Measurements from ENCODE around the gene MAMDC2.

MAMDC2 gene

DNA sequence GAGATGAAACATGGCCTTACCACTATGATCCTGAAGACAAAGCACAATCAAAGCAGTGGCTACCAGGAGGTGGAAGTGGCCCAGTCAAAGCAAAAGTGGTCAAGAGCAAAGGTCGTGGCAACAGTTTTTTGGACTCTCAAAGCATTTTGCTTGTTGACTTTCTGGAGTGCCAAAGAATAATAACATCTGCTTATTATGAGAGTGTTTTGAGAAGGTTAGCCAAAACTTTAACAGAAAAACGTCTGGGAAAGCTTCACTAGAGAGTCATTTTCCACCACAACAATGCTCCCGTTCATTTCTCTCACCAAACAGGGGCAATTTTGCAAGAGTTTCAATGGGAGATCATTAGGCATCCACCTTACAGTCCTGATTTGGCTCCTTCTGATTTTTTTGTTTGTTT is 33.6 kb upstream of the MAMDC2 start:
- Histone ChIP-seq H3K27me3 (ENCODE audit: control insufficient read depth, insufficient read depth, low read length, poor library complexity, severe bottlenecking) (no peaks in the 10 kb centered on the region), H3K4me3 (ENCODE audit: insufficient read depth, low read depth, low read length) (no peak overlapping the region), H3K27ac (ENCODE audit: insufficient read depth, low read depth, low read length, poor library complexity, severe bottlenecking) (no peak overlapping the region), H3K4me1 (ENCODE audit: control insufficient read depth, insufficient read depth, low read length) (peaks cover 3% of the 10 kb centered on the region), H3K9me3 (ENCODE audit: control insufficient read depth, low read length) (no peaks in the 10 kb centered on the region), H3K36me3 (ENCODE audit: control insufficient read depth, insufficient read depth, low read length) (no peaks in the 10 kb centered on the region)
- WGBS, 2 experiments, result 89 to 96% methylated on average over 3 of the region's 3 CpGs

DNA sequence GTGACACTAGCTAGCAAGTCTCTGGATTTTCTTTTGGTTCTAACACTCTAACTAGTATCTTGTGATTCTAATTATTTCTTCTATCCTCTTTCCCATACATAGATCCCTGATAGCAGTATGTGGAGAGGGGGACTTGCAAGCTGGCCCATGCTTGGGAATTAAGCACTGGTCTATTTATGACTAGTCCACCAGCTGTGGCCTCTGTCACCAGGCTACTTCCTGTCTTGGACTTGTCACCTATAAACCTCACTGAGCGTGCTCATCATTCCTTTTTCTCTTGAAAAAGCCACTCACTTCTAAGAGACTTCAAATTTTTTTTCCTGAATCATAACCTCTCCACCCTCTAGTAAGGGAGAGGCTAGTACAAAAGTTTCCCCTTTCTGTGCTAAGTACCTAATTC is 32.3 kb upstream of the MAMDC2 start:
- WGBS, 2 experiments, result 81 to 89% methylated on average over 1 of the region's 1 CpG
- Histone ChIP-seq H3K27ac (ENCODE audit: insufficient read depth, low read depth, low read length, poor library complexity, severe bottlenecking) (no peak overlapping the region), H3K4me1 (ENCODE audit: control insufficient read depth, insufficient read depth, low read length) (peaks cover 3% of the 10 kb centered on the region)

DNA sequence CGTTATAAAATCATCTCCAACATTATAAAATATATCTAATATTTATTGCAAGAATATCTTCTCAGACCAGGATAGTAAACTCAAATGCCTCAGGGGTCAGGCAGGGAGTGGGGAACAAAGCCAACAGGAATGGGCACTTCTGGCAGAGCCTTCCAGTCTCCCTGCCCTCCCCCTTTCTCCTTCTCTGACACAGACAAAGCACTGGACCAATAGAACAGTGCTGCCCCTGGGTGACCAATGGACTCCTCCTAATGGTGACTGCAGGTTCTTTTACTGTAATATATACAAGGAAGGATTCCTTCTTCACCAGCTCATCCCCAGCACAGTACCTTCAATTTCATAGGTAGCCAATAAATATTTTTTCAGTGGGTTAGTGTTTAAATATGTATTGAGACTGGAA is 31.1 kb upstream of the MAMDC2 start:
- Histone ChIP-seq H3K4me3 (ENCODE audit: insufficient read depth, low read depth, low read length) (no peak overlapping the region), H3K9me3 (ENCODE audit: control insufficient read depth, low read length) (no peaks in the 10 kb centered on the region), H3K27me3 (ENCODE audit: control insufficient read depth, insufficient read depth, low read length, poor library complexity, severe bottlenecking) (no peaks in the 10 kb centered on the region), H3K27ac (ENCODE audit: insufficient read depth, low read depth, low read length, poor library complexity, severe bottlenecking) (no peak overlapping the region), H3K4me1 (ENCODE audit: control insufficient read depth, insufficient read depth, low read length) (peaks cover 3% of the 10 kb centered on the region), H3K36me3 (ENCODE audit: control insufficient read depth, insufficient read depth, low read length) (no peaks in the 10 kb centered on the region)
- WGBS, 2 experiments, result no CpG with 5 or more reads among the region's 1 CpG

More for the DNA sequence above, 32.3 kb upstream of the MAMDC2 start:
- H3K4me3 ChIP-seq (ENCODE audit: insufficient read depth, low read depth, low read length), result no peak overlapping the region
- no peaks in the 10 kb centered on the region for H3K36me3 ChIP-seq (ENCODE audit: control insufficient read depth, insufficient read depth, low read length)
- H3K27me3 ChIP-seq (ENCODE audit: control insufficient read depth, insufficient read depth, low read length, poor library complexity, severe bottlenecking), result no peaks in the 10 kb centered on the region
- H3K9me3 ChIP-seq (ENCODE audit: control insufficient read depth, low read length), result no peaks in the 10 kb centered on the region

DNA sequence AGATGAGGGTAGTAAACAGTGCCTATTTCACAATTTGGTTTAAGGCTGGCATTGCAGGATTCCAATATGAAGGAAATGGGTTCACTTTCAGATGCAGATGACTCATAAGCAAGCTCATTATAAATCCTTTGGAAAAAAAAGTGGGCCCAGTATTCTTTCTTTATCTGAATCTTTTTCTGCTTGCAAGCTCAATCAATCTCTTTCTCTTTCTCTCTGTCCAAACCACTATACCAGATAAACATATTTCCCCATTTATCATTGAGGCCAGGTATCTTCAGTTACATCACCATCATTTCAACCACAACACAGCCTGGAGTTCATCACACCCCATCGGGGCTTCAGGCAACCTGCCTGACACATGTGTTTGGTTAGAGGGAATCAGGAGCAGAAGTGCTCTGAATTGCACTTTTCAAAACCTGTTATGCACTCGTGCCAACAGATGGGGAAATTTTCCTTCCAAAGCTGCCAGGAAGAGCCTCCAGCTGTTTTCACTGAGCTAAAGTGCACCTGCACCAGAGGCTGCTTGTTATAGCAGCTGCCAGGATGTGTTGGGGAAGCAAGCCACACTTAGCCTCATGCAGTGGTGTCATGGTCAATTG is 30.0 kb upstream of the MAMDC2 start:
- peaks cover 3% of the 10 kb centered on the region for H3K4me1 ChIP-seq (ENCODE audit: control insufficient read depth, insufficient read depth, low read length)
- H3K36me3 ChIP-seq (ENCODE audit: control insufficient read depth, insufficient read depth, low read length), result no peaks in the 10 kb centered on the region
- H3K9me3 ChIP-seq (ENCODE audit: control insufficient read depth, low read length), result no peaks in the 10 kb centered on the region
- H3K4me3 ChIP-seq (ENCODE audit: insufficient read depth, low read depth, low read length), result no peak overlapping the region
- H3K27me3 ChIP-seq (ENCODE audit: control insufficient read depth, insufficient read depth, low read length, poor library complexity, severe bottlenecking), result no peaks in the 10 kb centered on the region
- 89 to 91% methylated on average over 2 of the region's 2 CpGs for WGBS, 2 experiments
- no peak overlapping the region for H3K27ac ChIP-seq (ENCODE audit: insufficient read depth, low read depth, low read length, poor library complexity, severe bottlenecking)

DNA sequence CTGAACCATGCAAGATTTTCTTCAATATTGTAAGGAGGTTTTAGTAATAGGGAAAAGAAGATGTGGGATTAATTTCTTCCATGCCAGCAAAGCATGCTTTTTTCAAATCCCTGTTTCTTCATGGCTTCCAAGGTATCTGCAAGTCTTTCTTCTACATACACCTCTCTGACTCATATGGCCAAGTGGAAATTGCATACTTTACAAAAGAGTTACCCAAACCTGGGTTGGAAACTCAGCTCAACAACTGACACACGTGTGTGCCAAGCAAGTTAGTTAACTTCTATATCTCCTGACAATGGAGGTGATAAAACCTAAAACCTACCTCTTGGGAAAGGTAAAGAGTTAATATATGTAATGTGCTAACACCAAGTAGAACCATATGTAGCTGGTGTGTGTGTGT is 28.5 kb upstream of the MAMDC2 start:
- Histone ChIP-seq H3K4me1 (ENCODE audit: control insufficient read depth, insufficient read depth, low read length) (peaks cover 3% of the 10 kb centered on the region), H3K36me3 (ENCODE audit: control insufficient read depth, insufficient read depth, low read length) (no peaks in the 10 kb centered on the region), H3K27ac (ENCODE audit: insufficient read depth, low read depth, low read length, poor library complexity, severe bottlenecking) (no peak overlapping the region), H3K27me3 (ENCODE audit: control insufficient read depth, insufficient read depth, low read length, poor library complexity, severe bottlenecking) (no peaks in the 10 kb centered on the region), H3K9me3 (ENCODE audit: control insufficient read depth, low read length) (no peaks in the 10 kb centered on the region), H3K4me3 (ENCODE audit: insufficient read depth, low read depth, low read length) (no peak overlapping the region)
- WGBS, 2 experiments, result 83 to 100% methylated on average over 1 of the region's 1 CpG

DNA sequence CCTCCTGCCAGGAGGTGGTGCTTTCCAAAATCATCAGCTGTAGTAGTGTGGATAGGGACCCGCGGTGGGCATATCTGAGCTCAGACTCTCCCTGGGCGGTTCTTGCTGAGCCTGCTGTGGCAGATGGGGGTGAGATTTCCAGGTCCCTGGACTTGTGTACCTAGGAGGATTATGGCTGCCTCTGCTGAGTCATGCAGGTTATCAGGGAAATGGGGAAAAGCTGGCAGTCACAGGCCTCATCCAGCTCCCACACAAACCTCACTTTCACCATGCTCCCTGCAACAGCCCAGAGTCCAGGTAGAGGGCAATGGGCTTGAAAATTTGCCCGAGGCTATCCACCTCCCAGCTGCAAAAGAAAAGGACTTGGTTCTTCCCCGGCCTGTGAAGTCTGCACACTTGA is 23.4 kb upstream of the MAMDC2 start:
- 90 to 92% methylated on average over 5 of the region's 5 CpGs for WGBS, 2 experiments
- H3K27ac ChIP-seq (ENCODE audit: insufficient read depth, low read depth, low read length, poor library complexity, severe bottlenecking), result no peak overlapping the region
- no peaks in the 10 kb centered on the region for H3K4me1 ChIP-seq (ENCODE audit: control insufficient read depth, insufficient read depth, low read length)
- no peak overlapping the region for H3K4me3 ChIP-seq (ENCODE audit: insufficient read depth, low read depth, low read length)
- H3K36me3 ChIP-seq (ENCODE audit: control insufficient read depth, insufficient read depth, low read length), result no peaks in the 10 kb centered on the region
- no peaks in the 10 kb centered on the region for H3K27me3 ChIP-seq (ENCODE audit: control insufficient read depth, insufficient read depth, low read length, poor library complexity, severe bottlenecking)
- no peaks in the 10 kb centered on the region for H3K9me3 ChIP-seq (ENCODE audit: control insufficient read depth, low read length)

DNA sequence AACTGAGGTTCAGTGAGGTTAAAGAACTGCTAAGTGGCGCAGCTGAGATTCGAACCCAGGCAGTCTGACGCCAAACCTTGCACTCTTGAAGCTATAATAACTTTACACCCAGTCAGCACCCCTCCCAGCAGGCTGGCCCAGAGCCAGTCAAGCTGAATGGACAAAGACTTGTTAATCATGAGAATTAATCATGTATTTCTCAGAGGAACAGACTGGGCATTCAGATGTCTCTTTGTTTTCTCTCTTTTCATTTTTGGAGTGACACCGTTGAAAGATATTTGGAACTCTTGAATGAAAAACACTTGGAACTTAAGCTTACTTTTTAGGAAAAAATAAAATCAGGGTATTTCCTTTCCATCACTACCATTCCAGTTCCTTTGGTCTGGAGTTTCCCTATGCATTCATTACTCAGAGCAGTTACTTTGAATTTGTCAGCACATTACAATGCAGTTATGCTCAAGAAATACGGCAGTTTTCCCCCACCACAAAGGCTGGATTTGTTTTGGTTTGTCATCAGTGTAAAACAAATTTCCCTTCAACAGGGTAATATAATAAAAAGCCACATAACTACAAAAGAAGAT is 22.6 kb upstream of the MAMDC2 start:
- H3K27me3 ChIP-seq (ENCODE audit: control insufficient read depth, insufficient read depth, low read length, poor library complexity, severe bottlenecking), result no peaks in the 10 kb centered on the region
- H3K36me3 ChIP-seq (ENCODE audit: control insufficient read depth, insufficient read depth, low read length), result no peaks in the 10 kb centered on the region
- H3K4me1 ChIP-seq (ENCODE audit: control insufficient read depth, insufficient read depth, low read length), result no peaks in the 10 kb centered on the region
- no peak overlapping the region for H3K27ac ChIP-seq (ENCODE audit: insufficient read depth, low read depth, low read length, poor library complexity, severe bottlenecking)
- no peaks in the 10 kb centered on the region for H3K9me3 ChIP-seq (ENCODE audit: control insufficient read depth, low read length)
- 91 to 97% methylated on average over 4 to 5 of the region's 5 CpGs for WGBS, 2 experiments
- H3K4me3 ChIP-seq (ENCODE audit: insufficient read depth, low read depth, low read length), result no peak overlapping the region

DNA sequence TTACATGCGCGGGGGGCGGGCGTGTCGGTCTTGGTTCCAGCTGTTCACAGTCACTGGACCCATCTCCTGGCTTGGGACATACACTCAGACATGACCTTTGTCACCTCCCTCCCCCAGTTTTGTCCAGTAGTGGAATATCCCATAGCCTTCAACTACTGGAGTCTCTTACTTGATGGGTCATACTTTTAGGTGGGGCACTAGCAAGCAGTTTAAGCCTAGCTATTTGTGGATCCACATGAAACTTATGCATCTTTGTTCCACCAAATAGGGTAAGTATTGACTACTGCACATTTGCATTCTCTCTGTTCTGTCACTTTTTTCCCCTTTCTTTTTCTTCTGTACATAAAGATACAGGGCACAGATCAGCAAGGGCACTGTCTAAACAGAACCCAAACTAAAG is 15.4 kb upstream of the MAMDC2 start:
- Histone ChIP-seq H3K27me3 (ENCODE audit: control insufficient read depth, insufficient read depth, low read length, poor library complexity, severe bottlenecking) (no peaks in the 10 kb centered on the region), H3K27ac (ENCODE audit: insufficient read depth, low read depth, low read length, poor library complexity, severe bottlenecking) (no peak overlapping the region), H3K36me3 (ENCODE audit: control insufficient read depth, insufficient read depth, low read length) (no peaks in the 10 kb centered on the region), H3K4me3 (ENCODE audit: insufficient read depth, low read depth, low read length) (no peak overlapping the region), H3K4me1 (ENCODE audit: control insufficient read depth, insufficient read depth, low read length) (no peaks in the 10 kb centered on the region), H3K9me3 (ENCODE audit: control insufficient read depth, low read length) (no peaks in the 10 kb centered on the region)
- WGBS, 2 experiments, result 75 to 77% methylated on average over 5 of the region's 5 CpGs

DNA sequence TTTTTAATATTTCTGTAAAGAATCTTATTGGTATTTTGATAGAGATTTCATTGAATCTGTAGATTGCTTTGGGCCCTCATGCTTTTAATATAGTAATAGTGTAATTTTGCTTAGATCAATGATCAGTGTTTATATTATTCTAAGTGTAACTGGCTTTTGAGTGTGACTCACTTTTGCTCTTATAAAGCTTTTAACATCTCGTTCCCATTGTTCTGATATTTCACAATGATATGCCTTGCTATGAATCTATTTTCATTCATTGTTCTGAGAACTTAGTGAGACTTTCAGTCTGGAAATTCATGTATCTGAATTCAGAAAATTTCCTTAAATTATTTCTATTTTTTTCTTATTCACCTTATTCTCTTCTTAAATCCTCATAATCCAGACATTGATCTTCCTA is 13.5 kb upstream of the MAMDC2 start:
- 82% methylated on average over 1 of the region's 1 CpG; no CpG with 5 or more reads in 1 of the 2 experiments for WGBS, 2 experiments
- Histone ChIP-seq H3K36me3 (ENCODE audit: control insufficient read depth, insufficient read depth, low read length) (no peaks in the 10 kb centered on the region), H3K27me3 (ENCODE audit: control insufficient read depth, insufficient read depth, low read length, poor library complexity, severe bottlenecking) (no peaks in the 10 kb centered on the region), H3K4me3 (ENCODE audit: insufficient read depth, low read depth, low read length) (no peak overlapping the region), H3K9me3 (ENCODE audit: control insufficient read depth, low read length) (no peaks in the 10 kb centered on the region), H3K27ac (ENCODE audit: insufficient read depth, low read depth, low read length, poor library complexity, severe bottlenecking) (no peak overlapping the region), H3K4me1 (ENCODE audit: control insufficient read depth, insufficient read depth, low read length) (no peaks in the 10 kb centered on the region)

DNA sequence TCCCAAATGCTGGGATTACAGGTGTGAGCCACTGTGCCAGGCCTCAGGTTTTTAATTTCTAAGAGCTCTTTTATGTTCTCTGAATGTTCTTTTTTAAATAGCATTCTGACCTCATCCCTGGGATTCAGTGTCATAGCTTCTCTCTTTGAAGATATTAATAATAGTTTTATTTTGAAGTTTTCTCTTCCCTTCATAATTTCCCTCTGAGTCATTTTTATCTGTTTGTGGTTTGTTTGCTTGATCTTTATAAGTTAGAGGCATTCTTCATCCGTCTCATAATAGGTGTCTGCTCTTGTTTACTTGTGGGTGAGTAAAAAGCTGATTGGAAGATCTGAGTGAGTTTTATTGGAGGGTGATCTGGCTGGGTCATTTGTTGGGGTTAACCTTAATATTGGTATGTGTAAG is 12.5 kb upstream of the MAMDC2 start:
- no peak overlapping the region for H3K27ac ChIP-seq (ENCODE audit: insufficient read depth, low read depth, low read length, poor library complexity, severe bottlenecking)
- WGBS, 2 experiments, result 85 to 94% methylated on average over 1 of the region's 1 CpG
- no peak overlapping the region for H3K4me3 ChIP-seq (ENCODE audit: insufficient read depth, low read depth, low read length)
- no peaks in the 10 kb centered on the region for H3K9me3 ChIP-seq (ENCODE audit: control insufficient read depth, low read length)
- no peaks in the 10 kb centered on the region for H3K4me1 ChIP-seq (ENCODE audit: control insufficient read depth, insufficient read depth, low read length)
- H3K36me3 ChIP-seq (ENCODE audit: control insufficient read depth, insufficient read depth, low read length), result no peaks in the 10 kb centered on the region
- H3K27me3 ChIP-seq (ENCODE audit: control insufficient read depth, insufficient read depth, low read length, poor library complexity, severe bottlenecking), result no peaks in the 10 kb centered on the region
